DMS53 (cell line): ENCODE data around the gene UBR7.
A peak's percentile ranks its signal among the peaks of the same experiment; 100 is the strongest.
"Not testable (repeated sequence)": the region's sequence is repeated elsewhere in the genome, so short reads cannot be mapped to it uniquely, and the experiment has no call there.

ENCODE experiments used
- DNase-seq: peaks from one replicate; lab custom pipeline; 2025; lab: John Stamatoyannopoulos, UW

UBR7 gene

GRCh38 chr14:93195316-93195999 is 11.6 kb upstream of the UBR7 start:
- no peak for DNase-seq

DNA sequence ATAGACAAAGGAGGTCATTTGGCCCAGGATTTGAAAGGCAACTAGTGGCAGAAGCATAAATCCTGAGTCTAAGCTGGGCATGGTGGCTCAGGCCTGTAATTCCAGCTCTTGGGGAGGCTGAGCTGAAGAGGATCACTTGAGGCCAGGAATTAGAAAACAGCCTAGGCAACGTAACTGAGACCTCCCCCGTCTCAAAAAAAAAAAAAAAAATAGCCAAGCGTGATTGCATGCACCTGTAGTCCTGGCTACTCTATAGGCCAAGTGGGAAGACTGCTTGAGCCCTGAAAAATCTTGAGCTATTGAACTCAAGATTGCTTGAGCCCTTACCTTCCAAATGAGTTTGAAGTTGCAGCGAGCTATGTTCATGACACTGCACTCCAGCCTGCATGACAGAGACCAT is 8.0 kb upstream of the UBR7 start:
- no peak for DNase-seq

DNA sequence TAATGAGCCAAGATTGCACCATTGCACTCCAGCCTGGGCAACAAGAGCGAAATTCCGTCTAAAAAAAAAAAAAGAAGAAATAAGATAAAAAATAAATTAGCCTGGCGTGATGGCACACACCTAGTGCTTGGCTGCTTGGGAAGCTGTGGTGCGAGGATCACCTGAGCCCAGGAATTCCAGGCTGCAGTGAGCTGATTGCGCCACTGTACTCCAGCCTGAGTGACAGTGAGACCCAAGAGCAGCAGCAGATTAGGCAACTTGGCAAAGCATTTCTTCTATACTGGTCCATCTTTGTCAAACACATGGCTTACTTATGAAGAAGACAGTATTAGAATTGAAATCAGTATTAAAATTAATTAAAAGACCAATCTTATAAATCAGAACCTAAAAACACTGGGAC is 6.5 kb upstream of the UBR7 start:
- DNase-seq = no peak

DNA sequence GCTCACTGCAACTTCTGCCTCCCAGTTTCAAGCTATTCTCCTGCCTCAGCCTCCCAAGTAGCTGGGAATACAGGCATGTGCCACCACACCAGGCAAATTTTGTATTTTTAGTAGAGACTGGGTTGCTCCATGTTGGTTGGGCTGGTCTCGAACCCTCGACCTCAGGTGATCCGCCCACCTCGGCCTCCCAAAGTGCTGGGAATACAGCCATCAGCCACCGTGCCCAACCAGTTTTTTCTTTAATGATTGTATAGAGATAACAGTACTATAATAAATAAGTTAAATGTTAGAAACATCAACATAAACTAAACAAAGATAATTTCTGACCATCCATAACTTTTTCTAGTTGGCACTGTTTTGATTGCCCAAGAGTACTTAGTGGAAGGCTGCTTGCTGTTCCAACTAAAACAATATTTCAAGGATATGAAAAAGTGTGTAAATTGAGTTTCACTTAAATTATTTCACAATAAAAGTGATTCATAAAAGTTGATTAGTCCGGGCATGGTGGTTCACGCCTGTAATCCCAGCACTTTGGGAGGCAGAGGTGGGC is 5.8 kb upstream of the UBR7 start:
- DNase-seq = no peak

DNA sequence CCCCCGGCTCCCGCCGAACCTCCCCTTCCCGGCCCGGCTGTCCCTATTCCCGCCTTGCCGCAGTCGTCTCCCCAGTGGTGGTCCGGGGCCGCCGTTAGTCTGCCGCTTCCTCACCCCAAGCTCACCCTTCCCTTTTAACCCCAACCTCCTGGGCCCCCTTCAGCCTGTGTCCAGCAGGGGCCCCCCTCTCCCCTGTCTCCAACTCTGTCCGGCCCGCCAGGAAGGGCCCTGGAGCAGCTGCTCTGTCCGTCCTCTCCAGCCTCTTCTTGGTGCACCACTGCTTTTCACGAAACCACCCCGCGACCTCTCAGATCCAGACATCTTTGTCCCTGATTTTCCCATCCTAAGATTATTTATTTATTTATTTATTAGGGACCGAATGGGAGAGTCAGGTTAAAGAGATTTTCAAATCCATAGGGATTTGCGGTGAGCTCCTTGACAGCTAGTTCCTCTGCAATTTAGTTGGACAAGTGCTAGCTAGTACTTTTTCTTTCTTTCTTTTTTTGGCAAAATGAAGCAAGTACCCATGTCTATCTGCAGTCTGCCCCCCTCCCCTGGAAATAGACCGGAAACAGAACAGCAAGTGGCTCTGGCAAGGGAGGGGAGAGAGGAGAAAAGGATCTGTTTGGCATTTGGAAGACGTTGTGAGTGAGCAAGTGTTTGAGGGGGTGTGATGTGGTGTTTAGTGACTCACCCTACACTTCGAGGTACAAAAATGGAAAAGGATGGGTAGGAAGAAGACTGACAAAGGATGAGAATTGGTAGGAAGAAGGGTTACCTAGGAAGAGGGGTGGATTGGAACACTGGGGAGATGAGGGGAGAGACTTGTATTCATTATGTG is 632 bp downstream of the UBR7 start:
- DNase-seq = peak; percentile 61

- no peak for DNase-seq
Observed at GRCh38 chr14:93212432-93212831, 5.4 kb downstream of the UBR7 start.

DNA sequence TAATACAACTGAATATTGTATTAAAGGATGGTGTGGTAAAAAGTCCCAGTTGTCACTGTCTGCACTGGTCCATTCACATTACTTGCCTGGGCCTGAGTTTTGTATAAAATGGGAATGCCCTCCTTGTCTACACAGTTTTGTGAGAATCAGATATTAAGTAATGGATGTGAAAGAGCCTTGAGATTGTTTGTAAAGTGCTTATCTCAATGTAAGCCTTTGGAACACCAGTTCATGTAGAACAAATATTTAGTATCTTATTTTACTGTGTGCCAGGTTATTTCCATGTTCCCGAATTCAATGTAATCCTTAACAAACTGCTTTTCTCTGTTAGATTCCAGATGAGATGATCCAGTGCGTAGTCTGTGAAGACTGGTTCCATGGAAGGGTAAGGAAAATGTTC is 7.5 kb downstream of the UBR7 start:
- DNase-seq = no peak

- peak; percentile 73 for DNase-seq
Observed at GRCh38 chr14:93219103-93219726, 12.2 kb downstream of the UBR7 start.

DNA sequence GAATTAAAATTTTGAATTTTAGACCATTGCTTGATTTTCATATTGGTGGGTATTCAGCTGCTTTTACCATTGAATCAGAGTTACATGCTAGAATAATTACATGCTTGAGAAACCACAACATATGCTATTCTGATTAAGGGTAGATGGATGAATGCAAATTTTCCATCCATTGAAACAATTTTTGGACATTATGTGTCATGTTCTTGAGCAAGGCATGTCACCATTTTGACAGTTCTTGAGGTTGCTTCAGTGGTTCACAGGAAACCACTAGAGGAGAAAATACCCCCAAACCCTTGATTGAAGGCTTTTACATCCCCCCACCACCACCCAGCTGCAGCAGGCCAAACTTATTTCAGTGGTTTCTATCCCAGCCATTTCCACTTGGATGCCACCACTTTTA is 13.5 kb downstream of the UBR7 start:
- DNase-seq = no peak

DNA sequence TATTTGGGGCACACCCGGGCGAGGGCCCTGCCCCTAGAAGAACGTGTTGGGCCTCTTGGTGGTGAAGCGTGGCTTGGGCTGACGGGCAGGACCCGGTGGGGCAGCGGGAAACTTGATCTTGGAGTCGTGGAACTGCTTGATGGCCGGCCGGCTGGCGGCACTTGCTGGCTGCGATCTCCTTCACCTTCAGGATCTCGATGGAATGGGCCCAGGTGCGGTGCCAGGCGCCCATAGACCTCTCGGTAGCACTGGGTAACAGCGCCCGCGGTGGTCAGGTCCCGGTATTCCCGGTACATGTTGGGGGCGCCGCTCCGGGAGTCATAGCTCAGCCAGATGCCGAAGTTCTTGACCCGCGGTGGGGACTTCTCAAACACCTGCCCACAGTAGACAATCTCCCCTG is 16.5 kb downstream of the UBR7 start:
- no peak for DNase-seq

DNA sequence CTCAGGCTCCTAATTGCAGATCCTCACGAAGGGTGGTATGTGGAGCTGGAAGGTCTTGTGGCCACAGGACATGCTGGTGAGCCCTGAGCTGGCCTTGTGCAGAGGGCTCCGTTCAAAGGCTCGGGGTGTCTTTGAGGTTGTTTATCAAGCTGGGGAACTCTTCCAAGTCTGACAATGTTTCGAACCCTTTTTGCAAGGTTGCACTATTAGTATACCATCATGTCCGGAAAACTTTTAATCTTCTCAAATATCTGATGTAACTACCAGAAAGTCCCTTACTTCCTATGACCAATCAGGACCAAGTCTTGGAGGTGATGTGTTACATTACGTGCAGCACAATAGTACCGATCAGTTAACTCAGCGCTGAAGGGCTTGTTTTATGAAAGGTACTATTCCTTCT is 21.5 kb downstream of the UBR7 start:
- DNase-seq = no peak

DNA sequence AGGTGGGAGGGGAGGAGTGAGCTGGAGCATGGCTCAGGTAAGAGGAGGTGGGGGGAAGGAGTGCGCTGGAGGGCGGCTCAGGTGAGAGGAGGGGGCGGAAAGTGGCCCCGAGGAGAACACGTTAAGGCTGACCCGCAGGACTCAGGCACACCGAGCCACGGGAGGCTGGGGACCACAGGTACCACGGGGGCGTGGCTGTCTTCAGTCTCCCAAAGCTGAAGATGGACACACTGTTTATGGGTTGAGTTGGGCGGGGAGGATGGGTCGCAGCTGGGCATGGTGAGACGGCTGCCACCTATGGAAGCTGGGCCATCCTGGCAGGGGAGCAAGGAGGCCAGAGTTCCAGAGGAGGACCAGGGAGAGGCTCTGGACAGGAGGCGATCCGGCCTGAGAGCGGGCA is 23.5 kb downstream of the UBR7 start:
- no peak for DNase-seq

GRCh38 chr14:93231129-93231979 is 24.3 kb downstream of the UBR7 start:
- peak; percentile 68 for DNase-seq

GRCh38 chr14:93232159-93232558 is 25.1 kb downstream of the UBR7 start:
- DNase-seq = peak; percentile 9

DNA sequence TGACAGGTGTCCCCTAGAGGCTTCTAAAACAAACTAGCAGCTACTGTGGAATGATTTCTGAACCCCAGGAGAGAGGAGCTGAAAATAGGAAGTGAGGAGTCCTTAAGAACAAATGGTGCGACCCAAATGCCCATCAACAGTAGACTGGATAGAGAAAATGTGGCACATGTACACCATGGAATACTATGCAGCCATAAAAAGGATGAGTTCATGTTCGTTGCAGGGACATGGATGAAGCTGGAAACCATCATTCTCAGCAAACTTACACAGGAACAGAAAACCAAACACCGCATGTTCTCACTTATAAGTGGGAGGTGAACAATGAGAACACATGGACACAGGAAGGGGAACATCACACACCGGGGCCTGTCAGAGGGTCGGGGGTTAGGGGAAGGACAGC is 26.0 kb downstream of the UBR7 start:
- DNase-seq = not testable (repeated sequence)

DNA sequence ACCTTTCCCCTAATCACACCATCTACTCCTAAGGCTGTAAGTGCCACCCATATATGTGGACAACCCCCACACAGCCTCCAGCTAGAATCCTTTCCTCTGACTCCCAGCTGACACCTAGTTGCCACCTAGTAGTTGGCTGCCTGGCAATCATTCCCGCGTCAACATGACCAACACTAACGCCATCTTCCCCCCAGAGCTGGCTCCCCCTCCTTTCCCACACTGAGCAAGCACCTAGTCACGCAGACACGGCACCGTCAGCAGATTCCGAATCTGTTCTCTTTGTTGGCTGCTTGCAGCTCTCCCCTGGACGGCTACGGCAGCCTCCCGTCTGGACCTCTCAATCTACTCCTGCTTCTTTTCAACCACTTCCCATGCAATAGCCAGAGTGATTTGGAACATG is 27.7 kb downstream of the UBR7 start:
- peak; percentile 2 for DNase-seq

- no peak for DNase-seq
Observed at GRCh38 chr14:93239869-93240677, 33.0 kb downstream of the UBR7 start.

GRCh38 chr14:93240678-93241000 is 33.6 kb downstream of the UBR7 start:
- DNase-seq = no peak

DNA sequence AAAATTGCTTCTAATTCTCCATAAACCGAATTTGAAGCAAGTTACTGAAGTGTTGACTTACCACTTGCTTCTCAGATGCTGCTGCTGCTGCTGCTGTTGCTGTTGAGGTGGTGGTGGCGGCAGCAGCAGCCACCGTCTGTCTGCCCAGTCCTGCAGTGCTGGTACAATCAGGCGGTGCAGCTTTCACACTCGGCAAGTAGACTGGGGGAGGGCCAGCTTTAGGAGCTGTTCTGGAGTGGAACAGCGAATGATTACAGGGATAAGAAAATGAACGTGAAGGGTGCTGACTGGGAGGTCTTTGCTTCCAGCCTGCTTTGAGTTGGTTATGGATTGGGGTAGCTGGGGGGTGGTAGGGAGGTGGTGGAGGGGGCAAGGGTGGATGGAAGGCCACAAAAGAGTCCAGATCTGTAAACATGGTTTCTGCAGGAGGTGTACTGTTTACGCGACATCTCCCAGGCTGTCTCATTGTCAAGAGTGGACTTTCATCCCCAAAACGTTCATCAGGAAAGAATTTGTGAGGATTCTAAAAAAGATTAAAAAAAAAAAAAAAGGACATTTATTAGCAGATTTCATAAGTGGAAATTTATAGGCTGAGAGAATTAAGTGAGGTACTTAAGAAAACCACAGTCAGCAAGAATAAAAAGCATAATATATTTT is 38.8 kb downstream of the UBR7 start:
- no peak for DNase-seq

DNA sequence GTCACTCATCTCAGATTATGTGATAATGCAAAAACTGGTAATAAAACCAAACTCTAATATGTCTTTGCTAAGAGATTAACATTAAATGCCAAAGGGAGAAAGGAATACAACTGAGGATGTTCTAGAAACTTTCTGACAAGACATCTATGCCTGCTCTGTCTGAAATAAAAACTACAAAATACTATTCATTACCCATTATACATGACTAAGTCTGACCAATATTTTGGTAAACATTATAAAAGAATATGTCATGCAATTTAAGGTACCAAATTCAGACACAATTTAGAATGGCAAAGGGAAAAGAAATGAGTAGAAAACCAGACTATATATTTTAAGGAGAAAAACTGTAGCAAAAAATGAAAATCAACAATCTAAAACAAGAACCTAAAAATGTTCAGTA is 39.5 kb downstream of the UBR7 start:
- no peak for DNase-seq
